Loucy (cell line): ENCODE data around the gene MMGT1.
A peak's percentile ranks its signal among the peaks of the same experiment; 100 is the strongest.

ENCODE experiments used
- H2AFZ ChIP-seq: fragments of 200-600 bp; sonication (generic); 2 replicates; pipeline ENCODE4 v1.6.0; 2016; ENCODE audit warnings: antibody characterized with exemption, mild to moderate bottlenecking, low read length, moderate library complexity
- H3F3A ChIP-seq: fragments of 200-600 bp; 2 replicates; pipeline ENCODE4 v1.6.0; 2016; ENCODE audit warnings: antibody characterized with exemption, low read depth, mild to moderate bottlenecking
- H3K27me3 ChIP-seq: fragments of 200-600 bp; sonication (generic); 2 replicates; pipeline ENCODE4 v1.6.1; 2014; ENCODE audit warnings: low read length, mild to moderate bottlenecking; ENCODE audit not compliant: insufficient read depth, poor library complexity, severe bottlenecking
- H3K36me3 ChIP-seq: fragments of 200-600 bp; sonication (generic); 2 replicates; pipeline ENCODE4 v1.6.1; 2016; ENCODE audit warnings: low read length; ENCODE audit not compliant: insufficient read depth
- H3K4me1 ChIP-seq: fragments of 200-600 bp; sonication (generic); 2 replicates; pipeline ENCODE4 v1.5.1; 2014; ENCODE audit warnings: low read length, mild to moderate bottlenecking; ENCODE audit not compliant: insufficient read depth, poor library complexity, severe bottlenecking
- H3K4me2 ChIP-seq: fragments of 200-600 bp; sonication (generic); 2 replicates; pipeline ENCODE4 v1.6.0; 2014; ENCODE audit warnings: antibody characterized with exemption, low read length, low read depth, mild to moderate bottlenecking; ENCODE audit not compliant: poor library complexity, severe bottlenecking
- H3K4me3 ChIP-seq: fragments of 200-600 bp; sonication (generic); 2 replicates; pipeline ENCODE4 v1.5.1; 2014; ENCODE audit warnings: low read length, mild to moderate bottlenecking, mixed read lengths; ENCODE audit not compliant: poor library complexity, severe bottlenecking
- H3K79me2 ChIP-seq: fragments of 200-600 bp; sonication (generic); 2 replicates; pipeline ENCODE4 v1.6.1; 2014; ENCODE audit warnings: low read length; ENCODE audit not compliant: insufficient read depth
- H3K9ac ChIP-seq: fragments of 200-600 bp; sonication (generic); 2 replicates; pipeline ENCODE4 v1.6.0; 2014; ENCODE audit warnings: mild to moderate bottlenecking, low read depth, low read length, moderate library complexity; ENCODE audit not compliant: poor library complexity, severe bottlenecking
- H3K9me2 ChIP-seq: fragments of 200-600 bp; sonication (generic); replicated peaks from 2 replicates; pipeline ENCODE4 v1.6.1; 2016; ENCODE audit warnings: low read depth, low read length, mixed read lengths
- H3K9me3 ChIP-seq: fragments of 200-600 bp; sonication (generic); 2 replicates; pipeline ENCODE4 v1.6.1; 2014; ENCODE audit warnings: mild to moderate bottlenecking, antibody characterized with exemption, low read length, low read depth; ENCODE audit not compliant: insufficient read depth
- H4K20me1 ChIP-seq: fragments of 200-600 bp; sonication (generic); 2 replicates; pipeline ENCODE4 v1.6.0; 2014; ENCODE audit warnings: antibody characterized with exemption, low read length, mild to moderate bottlenecking; ENCODE audit not compliant: insufficient read depth, poor library complexity, severe bottlenecking
- CTCF ChIP-seq: fragments of 200-600 bp; sonication (generic); conservative IDR thresholded peaks from 2 replicates; pipeline ENCODE4 v1.5.1; 2014; ENCODE audit warnings: mild to moderate bottlenecking, antibody characterized with exemption, low read length
- EZH2phosphoT487 ChIP-seq: fragments of 200-600 bp; IDR thresholded peaks from 2 replicates; pipeline ENCODE4 v1.6.1; 2018; ENCODE audit warnings: antibody characterized with exemption, mild to moderate bottlenecking, moderate library complexity, borderline replicate concordance

MMGT1 gene

GRCh38 chrX:135974279-135974856 is 580 bp upstream of the MMGT1 start:
- no peaks in the 10 kb centered on the region for H3K27me3 ChIP-seq
- peaks cover 10% of the 10 kb centered on the region for H4K20me1 ChIP-seq
- peak overlapping the region; percentile 71 for H3K9ac ChIP-seq
- H3K9me2 ChIP-seq, result no peaks in the 10 kb centered on the region
- no peak for TF ChIP-seq EZH2phosphoT487
- H3K9me3 ChIP-seq, result no peaks in the 10 kb centered on the region
- H3K79me2 ChIP-seq, result peaks cover 31% of the 10 kb centered on the region
- H2AFZ ChIP-seq, result peak overlapping the region; percentile 80; the same call in 1 of the 2 replicates
- peaks cover 10% of the 10 kb centered on the region for H3K4me1 ChIP-seq
- H3K4me2 ChIP-seq, result peak overlapping the region; percentile 86
- no peaks in the 10 kb centered on the region for H3F3A ChIP-seq
- H3K36me3 ChIP-seq, result no peaks in the 10 kb centered on the region
- peak overlapping the region; percentile 73 for H3K4me3 ChIP-seq

GRCh38 chrX:135973025-135973547 is 702 bp downstream of the MMGT1 start:
- Histone ChIP-seq H3K79me2 (peaks cover 31% of the 10 kb centered on the region), H3K4me2 (peak overlapping the region; percentile 90), H3F3A (no peaks in the 10 kb centered on the region), H3K9ac (peak overlapping the region; percentile 87), H3K27me3 (no peaks in the 10 kb centered on the region), H4K20me1 (peaks cover 10% of the 10 kb centered on the region), H3K36me3 (no peaks in the 10 kb centered on the region), H3K9me3 (no peaks in the 10 kb centered on the region), H2AFZ (peak overlapping the region; percentile 98), H3K9me2 (no peaks in the 10 kb centered on the region), H3K4me1 (peaks cover 10% of the 10 kb centered on the region), H3K4me3 (peak overlapping the region; percentile 93)
- no peak for TF ChIP-seq CTCF

GRCh38 chrX:135951291-135951690 is 22.5 kb downstream of the MMGT1 start:
- no peak overlapping the region for H2AFZ ChIP-seq
- no peaks in the 10 kb centered on the region for H3K27me3 ChIP-seq
- no peak overlapping the region for H3K4me3 ChIP-seq
- no peak overlapping the region for H3K4me2 ChIP-seq
- H3K9me3 ChIP-seq, result no peaks in the 10 kb centered on the region
- H3F3A ChIP-seq, result no peaks in the 10 kb centered on the region
- H3K36me3 ChIP-seq, result no peaks in the 10 kb centered on the region
- H3K79me2 ChIP-seq, result no peaks in the 10 kb centered on the region
- no peak for TF ChIP-seq EZH2phosphoT487
- no peak for TF ChIP-seq CTCF
- H3K9ac ChIP-seq, result no peak overlapping the region
- H3K9me2 ChIP-seq, result no peaks in the 10 kb centered on the region
- H3K4me1 ChIP-seq, result no peaks in the 10 kb centered on the region
- no peaks in the 10 kb centered on the region for H4K20me1 ChIP-seq

- Histone ChIP-seq H3K9me3 (no peaks in the 10 kb centered on the region), H3F3A (no peaks in the 10 kb centered on the region), H4K20me1 (no peaks in the 10 kb centered on the region), H3K4me3 (no peak overlapping the region), H3K9ac (no peak overlapping the region), H3K4me2 (no peak overlapping the region), H2AFZ (no peak overlapping the region), H3K79me2 (no peaks in the 10 kb centered on the region), H3K4me1 (no peaks in the 10 kb centered on the region), H3K36me3 (no peaks in the 10 kb centered on the region), H3K27me3 (no peaks in the 10 kb centered on the region), H3K9me2 (no peaks in the 10 kb centered on the region)
- TF ChIP-seq CTCF (no peak), EZH2phosphoT487 (no peak)
Observed at GRCh38 chrX:135944486-135944885, 29.3 kb downstream of the MMGT1 start.
